ENCODE results near the gene MAMDC2.

Gene MAMDC2

DNA sequence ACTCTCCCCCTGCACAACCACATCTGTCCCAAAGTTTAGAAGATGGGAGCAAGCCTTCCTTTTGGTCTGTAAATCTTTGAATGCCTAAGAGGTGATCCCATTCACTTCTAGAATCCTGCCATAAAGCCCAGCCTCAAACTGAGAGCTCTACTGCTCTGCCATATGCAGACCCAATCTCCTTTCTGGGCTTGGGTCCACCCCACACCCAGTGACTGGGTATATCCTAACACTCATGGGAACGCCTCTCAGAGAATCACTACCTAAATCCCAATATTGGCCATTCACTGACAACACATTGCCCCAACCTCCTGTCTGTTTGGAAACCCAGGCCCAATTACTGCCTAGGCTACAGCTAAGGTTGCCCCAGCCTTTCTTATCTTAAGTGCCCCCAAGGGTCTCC, 90.7 kb downstream of the MAMDC2 start:
- no peak for DNase-seq (ENCODE audit: low read depth)

DNA sequence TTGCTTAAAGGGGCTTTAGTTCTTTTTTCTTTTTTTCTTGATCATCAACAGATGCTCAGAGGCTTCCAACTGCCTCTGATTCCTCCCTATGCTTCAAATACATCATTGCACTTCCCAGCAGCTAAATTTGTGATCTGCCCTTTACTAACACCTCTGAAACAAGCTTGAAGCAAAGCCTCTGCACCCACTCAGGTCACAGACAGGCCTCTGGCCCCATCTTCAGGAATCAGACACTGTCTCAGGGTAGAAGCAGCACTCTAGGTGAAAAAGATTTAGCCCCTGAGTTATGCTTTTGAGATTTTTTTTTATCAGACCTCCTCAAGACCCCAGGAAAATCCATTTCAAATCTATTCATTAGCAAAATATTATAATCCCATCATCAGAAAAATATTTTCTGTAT, 91.5 kb downstream of the MAMDC2 start:
- DNase-seq (ENCODE audit: low read depth) = no peak

DNA sequence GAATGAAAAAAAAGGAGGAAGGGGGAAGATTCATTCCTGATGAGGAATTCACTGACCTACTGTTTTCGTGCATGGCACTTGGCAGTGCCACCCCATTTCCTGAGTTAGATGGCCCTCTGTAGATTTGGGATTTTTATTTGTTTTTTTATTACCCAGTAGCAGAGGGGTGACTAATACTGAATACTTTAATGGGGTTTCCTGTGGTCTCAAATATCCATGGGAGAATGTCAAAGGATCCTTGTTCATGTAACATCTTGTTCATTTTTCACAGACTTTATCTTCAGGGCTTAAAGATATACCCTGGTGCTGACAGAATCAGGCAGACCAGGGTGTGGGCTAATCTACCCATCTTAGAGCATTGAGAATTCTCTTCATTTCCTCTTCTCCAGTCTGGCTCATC, 93.0 kb downstream of the MAMDC2 start:
- DNase-seq (ENCODE audit: low read depth) = no peak

DNA sequence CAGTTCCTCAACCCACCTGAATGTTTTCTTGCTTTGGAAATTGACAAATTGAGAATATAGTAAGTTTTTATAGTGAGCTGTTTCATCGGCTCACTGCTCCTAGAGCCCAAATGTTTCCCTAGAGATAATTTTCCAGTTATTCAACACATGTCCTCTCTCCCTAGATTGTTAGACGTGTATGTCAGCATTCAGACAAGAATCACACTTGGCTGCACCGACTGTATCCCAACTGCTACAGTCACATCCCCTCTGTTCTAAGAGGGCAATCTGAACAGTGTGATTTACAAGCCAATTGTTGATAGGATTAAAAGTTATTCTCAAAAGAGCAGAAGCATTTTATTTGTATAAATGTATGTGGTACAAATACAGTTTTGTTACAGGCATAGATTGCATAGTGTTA, 93.9 kb downstream of the MAMDC2 start:
- no peak for DNase-seq (ENCODE audit: low read depth)

DNA sequence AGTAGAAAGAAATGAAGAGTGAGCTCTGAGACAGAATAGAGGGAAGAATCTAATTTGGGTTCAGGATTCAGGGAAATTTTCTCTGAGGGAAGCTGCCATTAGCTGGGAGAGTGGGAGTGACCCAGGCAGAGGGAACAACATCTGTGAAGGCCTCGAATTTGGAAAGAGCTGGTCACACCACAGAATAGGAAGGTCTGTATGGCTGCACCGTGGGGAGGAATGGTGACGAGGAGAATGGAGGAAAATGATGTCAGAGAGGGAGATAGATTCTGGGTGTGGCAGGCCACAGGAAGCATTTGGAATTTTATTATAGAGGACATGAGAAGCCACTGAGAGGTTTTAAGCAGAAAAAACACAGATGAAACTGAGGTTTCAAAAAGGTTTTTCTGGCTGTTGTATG, 98.5 kb downstream of the MAMDC2 start:
- no peak for DNase-seq (ENCODE audit: low read depth)

DNA sequence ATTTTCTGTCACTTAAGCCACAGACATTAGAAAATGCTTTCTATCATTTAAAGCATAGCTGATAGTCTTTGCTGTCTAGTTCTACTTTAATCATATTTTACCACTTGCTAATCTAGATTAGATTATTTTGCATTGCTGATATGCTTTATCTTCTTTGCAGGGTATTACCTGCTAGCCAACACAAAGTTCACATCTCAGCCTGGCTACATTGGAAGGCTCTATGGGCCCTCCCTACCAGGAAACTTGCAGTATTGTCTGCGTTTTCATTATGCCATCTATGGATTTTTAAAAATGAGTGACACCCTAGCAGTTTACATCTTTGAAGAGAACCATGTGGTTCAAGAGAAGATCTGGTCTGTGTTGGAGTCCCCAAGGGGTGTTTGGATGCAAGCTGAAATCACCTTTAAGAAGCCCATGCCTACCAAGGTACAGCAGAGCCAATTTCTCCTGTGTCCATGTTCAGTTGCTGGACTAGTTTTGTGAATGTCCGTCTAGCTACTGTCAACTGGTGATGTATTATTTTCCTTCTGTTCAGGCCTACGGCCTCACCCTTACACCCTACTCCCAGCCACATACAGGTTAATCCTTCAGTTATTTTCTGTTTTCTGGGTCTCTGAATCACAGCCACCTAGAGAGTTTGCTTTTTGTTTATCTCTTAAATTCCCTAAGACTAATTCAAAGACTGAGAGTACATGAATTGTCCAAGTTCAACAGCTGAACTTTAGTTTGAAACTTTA, 99.9 kb downstream of the MAMDC2 start:
- DNase-seq (ENCODE audit: low read depth) = no peak

DNA sequence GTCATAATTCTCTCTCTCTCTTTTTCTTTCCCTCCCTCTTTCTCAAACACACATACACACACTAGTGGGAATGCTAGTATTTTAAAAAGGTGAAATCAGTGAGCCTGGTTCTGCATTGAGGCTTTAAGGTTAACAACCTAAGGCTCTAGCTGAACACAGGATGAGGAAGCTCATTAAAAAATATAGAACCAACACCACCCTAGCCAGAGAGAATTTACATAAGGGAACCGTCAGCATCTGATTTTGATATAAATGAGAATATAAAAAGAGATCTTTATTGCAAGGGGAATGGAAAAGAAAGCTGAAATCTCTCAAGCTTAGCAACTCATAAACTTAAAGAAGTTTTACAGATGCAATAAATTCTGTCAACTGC, 100.5 kb downstream of the MAMDC2 start:
- DNase-seq (ENCODE audit: low read depth) = no peak

DNA sequence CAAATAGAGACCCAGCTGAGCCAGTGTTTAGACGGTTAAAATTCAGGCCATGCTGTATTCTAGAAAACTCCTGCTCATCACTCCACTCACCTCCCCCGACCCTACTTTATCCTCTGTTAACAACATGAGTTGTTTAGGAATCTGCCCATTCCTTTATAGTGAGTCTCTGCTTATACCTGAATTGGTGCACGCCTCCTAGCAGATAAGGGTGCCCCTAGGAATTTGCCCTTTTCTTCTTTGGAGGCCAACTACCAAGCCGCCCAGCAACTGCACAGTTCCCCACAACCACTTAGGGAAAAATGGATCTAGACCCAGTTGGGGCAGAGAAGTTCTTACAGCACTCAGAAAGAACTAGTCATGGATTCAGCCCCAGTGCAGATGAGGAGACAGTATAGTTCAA, 102.3 kb downstream of the MAMDC2 start:
- no peak for DNase-seq (ENCODE audit: low read depth)

DNA sequence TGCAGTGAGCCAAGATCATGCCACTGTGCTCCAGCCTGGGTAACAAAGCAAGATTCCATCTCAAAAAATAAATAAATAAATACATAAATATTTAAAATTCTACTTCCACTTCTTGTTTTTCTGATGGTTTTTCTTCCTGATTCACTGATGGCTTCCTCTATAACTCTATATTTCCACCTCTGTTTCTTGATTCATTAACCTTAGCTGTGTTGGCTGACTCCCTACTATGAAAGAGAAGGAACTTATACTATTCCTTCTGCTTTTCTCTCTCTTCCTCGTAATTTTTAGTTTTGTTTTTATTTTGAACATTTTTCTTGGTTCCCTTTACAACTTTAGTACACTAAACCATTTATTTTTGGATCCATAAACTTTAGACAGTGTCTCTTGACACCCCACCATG, 103.5 kb downstream of the MAMDC2 start:
- no peak for DNase-seq (ENCODE audit: low read depth)

DNA sequence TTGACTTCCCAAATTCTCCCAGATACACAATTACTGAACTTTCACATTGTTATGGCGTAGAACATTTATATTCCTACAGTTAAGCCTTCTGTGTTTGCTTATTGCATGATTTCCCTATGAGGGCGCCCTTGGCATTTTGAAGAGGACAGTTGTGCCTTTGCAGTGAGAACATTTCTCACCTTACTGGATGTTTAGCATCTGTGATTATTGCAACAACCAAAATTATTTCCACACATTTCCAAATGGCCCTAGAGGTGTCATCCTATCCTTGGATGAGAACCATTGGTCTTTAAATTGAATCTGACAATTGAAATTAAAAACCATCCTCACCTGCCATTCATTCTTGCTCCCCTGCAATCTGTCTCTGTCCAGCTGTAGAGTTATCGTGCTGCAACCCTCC, 104.0 kb downstream of the MAMDC2 start:
- no peak for DNase-seq (ENCODE audit: low read depth)

DNA sequence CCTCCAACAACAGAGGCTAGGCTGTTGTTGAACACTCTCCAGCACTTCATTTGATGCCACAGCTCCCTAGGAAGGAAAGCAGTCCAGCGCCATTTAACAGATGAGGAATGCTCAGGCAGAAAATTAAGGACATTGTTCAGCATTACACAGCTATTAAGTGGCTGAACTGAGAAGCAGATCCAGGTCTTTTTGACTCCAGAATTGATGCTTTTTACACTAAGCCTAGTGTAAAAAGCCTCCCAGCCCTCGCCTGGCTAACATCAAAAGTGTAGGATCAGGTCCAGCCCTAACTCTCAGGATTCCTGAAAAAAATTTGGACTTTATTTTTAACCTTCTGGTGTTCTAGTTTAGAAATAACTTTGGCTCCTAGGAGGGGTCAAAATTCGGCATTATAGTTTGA, 108.7 kb downstream of the MAMDC2 start:
- no peak for DNase-seq (ENCODE audit: low read depth)

DNA sequence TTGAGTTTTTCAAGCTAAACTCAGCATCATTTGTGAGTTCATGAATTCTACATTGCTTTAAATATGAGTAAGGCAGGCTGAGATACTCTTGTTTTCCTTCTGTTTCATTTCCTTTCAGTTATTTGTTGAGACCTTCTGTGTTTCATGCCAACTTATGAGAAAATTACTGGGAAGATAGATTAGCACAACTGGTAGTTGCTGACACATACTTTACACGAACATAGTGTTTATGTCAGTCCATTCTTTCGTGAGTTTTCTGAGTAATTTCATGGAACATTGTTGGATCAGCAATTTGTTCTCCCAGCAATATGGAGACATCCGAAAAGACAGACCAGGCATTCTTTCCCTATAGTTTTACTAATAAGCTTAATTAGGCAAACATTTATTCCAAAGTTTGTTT, 113.1 kb downstream of the MAMDC2 start:
- DNase-seq (ENCODE audit: low read depth) = no peak

DNA sequence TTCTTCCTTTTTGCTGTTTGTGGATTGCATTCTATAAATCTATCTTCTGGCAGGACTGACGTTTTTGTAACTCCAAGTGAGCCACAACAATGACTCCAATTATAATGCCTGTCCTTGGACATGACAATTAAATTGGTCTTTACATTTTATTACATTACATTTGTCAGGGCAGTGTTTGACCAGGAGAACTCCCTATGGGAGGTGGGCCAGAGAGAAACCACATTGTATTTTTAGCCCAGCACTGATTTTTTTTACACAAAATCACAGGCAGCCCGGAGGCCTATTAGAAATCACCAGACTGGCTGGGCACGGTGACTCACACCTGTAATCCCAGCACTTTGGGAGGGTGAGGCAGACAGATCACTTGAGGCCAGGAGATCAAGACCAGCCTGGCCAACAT, 116.0 kb downstream of the MAMDC2 start:
- no peak for DNase-seq (ENCODE audit: low read depth)

DNA sequence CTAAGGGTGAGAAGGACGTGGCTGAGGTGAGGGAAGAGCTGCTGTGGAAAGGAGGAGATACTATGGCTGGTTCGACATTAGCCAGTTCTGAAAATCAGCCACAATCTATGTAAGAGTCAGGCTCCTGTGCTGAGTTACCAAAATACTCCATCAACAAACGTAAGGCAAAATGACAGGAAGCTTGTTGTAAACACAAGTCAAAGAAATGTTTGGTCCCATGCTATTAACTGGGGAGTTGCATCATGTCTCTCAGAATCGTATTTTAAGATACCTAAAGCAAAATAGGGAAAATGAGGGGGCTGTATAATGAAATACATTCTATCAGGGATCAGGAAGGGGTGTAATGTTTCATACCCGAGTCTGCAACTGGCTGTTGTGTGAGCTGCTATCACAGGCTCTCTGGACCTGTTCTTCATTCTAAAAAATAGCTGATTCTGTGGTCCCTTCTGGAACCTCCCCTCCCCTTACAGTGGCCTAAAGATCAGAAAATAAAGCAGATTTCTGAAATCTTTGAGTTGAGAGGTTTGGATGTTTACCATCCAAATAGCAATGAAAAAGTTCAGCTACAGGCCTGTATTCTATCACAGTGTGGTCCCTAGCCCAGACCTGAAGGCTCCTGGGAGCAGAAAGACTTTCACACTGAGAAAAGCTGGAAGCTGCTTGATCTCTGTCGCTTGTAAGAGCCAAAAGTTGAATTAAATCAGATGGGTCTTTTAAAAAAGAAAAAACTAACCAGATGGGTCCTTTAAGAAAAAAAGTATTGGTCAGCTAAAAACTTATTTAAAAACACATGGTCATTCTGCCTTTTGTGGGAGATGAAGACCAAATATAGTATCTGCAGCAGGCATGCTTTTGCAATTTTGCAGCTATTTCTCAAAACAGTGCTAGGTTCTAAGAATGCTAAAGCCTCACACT, 117.3 kb downstream of the MAMDC2 start:
- DNase-seq (ENCODE audit: low read depth) = no peak

DNA sequence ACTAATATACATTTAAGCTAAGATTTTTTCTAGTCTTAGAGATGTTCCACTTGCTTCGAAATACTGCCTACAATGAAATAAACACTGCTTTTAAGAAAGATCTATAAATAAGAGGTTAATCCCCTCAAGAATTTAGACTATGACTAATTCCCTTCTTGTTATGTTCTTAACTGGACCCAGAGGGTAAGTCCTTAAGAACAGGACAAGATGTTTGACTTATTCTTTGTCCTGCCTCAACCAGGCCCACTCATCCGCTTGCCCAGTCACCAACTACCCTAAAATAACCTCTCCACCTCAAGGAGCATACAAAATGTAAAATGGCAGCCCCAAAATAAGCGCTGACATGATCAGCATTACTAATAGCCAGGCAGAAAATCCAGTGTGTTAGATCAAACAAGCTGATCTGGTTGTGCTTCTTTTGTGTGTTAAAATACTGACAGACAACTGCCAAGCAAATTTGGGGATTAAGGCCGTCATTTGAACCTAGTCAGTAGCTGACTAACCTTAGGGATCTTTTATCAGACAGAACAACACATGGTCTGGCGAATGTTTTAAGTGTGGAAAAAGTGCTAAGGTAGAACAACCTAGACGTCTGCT, 121.5 kb downstream of the MAMDC2 start:
- DNase-seq (ENCODE audit: low read depth) = no peak

DNA sequence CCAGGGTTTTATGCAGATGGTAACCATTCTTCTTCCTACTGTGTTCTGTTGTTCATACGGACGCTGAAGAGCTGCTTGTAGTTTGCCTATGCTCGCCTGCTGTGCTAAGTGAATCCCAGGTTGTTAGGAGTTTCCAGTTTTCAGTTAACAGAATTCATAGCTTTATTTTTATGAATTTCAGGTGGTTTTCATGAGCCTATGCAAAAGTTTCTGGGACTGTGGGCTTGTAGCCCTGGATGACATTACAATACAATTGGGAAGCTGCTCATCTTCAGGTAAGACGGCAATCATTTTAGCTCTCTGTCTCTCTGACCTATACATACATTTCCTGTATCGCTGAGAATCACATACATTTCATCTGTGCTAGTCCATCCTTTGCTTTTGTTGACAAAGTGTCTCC, 124.9 kb downstream of the MAMDC2 start:
- no peak for DNase-seq (ENCODE audit: low read depth)

DNA sequence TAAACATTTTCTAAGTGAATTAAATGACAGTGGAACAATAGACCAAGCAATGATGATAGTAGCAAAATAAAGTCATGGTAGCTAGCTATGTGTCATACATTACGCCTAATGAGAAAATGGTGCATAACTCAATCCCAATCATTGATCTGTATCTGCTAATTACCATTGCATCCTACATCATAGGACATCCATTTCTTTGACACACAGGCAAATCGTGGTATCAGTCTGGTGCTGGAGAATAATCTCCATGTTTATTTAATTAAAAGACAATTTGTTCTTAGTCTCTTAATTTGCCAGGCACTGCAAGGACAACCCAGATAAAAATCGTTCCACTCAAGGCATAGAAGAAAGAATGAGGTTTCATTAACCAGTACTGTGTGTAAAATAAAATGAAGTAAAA, 125.6 kb downstream of the MAMDC2 start:
- no peak for DNase-seq (ENCODE audit: low read depth)

DNA sequence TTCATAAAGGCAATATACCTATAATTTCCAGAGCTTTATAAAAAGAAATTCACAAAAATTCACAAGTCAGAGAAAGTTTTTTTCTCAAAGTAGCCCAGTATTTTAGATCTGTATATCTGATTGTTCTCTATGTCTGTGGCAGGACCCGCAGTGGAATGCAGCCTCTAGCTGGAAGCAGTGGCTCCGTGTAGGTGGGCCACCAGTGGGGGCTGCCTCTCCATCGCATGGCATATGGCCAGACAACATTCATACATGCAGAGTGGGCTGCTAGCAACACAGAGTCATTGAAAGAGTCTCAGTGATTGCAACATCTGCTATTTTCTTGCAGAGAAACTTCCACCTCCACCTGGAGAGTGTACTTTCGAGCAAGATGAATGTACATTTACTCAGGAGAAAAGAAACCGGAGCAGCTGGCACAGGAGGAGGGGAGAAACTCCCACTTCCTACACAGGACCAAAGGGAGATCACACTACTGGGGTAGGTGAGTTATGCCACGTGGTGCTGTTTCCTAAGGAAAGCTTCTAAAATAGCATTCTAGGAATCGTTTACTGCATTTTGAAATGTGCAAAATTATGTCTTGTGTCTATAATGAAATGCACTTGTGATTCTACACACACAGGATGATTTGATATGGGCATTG, 126.6 kb downstream of the MAMDC2 start:
- DNase-seq (ENCODE audit: low read depth) = no peak

DNA sequence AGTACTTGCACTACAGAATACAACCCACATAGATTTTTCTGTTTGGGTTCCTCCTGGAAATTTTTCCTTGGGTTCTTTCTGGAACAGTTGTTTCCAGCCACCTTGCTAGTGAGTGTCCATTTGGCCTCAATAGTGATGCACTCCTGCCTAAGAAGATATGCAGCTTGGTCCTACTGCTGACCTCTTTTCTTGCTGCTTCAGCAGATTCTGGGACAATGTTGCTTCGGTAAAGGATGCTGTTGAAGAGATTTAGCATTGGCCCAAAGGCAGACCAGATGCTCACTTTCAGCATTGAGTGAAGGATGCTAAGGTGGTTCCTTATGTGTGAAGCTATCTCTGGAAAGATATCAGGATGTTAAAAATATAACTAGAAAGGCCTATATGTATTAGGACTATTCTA, 128.9 kb downstream of the MAMDC2 start:
- no peak for DNase-seq (ENCODE audit: low read depth)

DNA sequence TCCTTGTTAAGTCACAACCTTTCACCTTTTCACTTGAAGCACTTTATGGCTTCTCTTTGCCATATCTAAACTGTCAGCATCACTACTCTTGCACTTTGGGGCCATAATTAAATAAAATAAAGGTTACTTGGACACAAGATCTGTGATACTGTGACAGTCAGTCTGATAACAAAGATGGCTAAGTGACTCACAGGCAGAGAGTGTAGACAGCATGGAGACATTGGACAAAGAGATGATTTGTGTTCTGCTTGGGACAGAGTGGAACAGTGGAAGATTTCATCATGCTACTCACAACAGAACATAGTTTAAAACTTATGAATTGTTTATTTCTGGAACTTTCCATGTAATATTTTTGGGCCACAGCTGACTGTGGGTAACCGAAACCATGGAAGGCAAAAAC, 133.5 kb downstream of the MAMDC2 start:
- no peak for DNase-seq (ENCODE audit: low read depth)

DNA sequence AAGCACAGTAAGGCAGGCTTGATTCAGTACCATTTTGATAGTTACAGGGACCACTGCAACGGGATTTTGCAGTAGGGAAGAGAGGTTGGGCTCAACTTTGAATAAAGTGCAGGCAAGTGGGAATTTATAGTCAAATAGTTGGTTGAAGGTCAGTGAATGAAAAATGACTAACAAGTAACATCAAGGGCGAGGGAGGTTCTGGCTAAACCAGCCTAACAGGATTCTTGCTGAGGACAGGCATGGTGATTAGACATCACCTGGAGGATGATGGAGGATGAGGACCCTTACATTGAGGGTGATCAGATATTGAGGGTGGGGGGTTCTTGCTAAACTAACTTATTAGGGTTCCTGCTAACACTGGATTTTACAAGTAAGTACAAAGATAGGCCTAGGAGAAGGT, 149.1 kb downstream of the MAMDC2 start:
- no peak for DNase-seq (ENCODE audit: low read depth)

DNA sequence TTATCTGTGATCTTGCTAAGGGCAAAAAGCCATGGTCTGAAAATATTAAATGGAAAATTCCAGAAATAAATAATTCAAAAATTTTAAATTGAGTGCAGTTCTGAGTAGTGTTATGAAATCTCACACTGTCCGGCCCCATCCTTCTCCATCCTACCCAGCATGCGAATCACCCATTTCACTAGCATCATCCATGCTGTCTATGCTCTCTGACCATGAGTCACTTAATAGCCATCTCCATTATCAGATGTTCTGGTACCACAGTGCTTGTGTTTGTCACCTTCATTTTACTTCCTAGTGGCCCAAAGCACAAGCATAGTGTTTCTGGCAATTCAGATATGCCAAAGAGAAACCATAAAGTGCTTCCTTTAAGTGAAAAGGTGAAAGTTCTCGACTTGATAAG, 151.8 kb downstream of the MAMDC2 start:
- no peak for DNase-seq (ENCODE audit: low read depth)

Data from stimulated activated CD8-positive, alpha-beta memory T cell treated with anti-CD3 and anti-CD28 coated beads, Interleukin-12 subunit alpha, Interleukin-12 subunit beta, amount 100 ng/mL, for 4 hours (primary cell).